ENCODE data around the gene OR1L4.

OR1L4 gene, protein sequence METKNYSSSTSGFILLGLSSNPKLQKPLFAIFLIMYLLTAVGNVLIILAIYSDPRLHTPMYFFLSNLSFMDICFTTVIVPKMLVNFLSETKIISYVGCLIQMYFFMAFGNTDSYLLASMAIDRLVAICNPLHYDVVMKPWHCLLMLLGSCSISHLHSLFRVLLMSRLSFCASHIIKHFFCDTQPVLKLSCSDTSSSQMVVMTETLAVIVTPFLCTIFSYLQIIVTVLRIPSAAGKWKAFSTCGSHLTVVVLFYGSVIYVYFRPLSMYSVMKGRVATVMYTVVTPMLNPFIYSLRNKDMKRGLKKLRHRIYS

DNA sequence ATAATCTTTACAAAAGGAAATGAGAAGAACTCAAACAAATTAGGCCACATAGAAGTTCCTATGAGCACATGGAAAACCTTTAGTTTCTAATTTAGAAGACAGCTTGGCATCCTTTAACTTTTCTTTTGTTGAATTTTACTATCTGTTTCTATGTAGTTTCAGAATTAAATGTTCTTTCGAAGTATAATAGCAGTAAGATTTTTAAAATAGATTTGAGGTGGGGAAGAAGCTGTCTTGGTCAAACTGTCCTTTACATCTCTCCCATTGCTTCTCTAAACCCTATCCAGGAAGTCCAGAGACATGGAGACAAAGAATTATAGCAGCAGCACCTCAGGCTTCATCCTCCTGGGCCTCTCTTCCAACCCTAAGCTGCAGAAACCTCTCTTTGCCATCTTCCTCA lies at the start of gene OR1L4:
Gene OR1L4 (plus strand): TSS at position 301 of the 400 bp plus-strand sequence. CDS start 0 bp downstream, at position 301.
- DNase-seq = no peak

DNA sequence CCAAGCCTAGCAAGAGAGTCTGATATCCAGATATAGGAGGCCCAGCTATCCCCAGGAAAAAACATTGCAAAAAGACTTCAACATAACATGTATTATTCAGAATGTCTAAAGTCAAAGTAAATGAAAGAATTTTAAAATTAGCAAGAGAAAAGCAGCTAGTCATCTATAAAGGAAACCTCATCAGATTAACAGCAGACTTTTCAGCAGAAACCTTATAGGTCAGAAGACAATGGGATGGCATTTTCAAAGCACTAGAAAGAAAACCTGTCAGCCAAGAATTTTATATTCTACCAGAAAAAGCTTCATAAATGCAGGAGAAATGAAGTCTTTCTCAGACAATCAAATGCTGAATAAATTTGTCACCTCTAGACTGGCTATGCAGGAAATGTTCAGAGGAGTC lies 38.9 kb upstream of the OR1L4 start:
- DNase-seq = no peak

DNA sequence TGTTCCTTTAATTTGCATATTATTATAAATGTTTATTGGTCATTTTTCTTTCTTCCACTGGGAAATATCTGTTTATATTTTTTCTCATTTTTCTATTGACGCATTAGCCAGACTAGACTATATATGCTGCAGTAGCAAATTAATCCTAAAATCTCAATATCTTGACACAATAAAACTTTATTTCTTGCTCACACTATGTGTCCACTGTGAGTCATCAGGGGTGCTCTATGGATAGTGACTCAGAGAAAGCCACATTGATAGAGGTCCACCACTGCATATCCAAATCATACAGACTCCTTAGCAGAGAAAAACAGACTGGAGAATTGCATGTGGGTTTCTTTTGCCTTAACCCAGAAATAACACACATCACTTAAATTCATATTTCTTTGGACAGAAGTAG lies 28.1 kb upstream of the OR1L4 start:
- no peak for DNase-seq

DNA sequence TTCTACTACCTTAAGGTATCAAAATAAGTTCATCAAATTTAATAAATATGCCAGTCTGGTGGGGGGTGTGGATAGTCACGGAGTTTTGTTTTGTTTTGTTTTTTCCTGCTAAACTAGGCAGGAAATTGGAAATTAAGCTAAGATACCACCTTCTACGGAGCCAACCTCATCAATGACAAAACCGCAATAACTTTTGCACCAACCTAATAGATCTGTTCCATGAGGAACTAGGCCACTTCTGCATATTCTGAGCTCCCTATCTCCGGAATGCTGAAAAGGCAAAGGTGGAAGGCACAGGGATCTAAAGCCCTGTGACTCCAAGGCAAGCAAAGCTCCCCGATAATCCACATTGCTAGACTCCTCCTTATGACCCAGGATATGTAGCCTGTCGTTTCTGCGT lies 5.8 kb upstream of the OR1L4 start:
- DNase-seq = no peak

DNA sequence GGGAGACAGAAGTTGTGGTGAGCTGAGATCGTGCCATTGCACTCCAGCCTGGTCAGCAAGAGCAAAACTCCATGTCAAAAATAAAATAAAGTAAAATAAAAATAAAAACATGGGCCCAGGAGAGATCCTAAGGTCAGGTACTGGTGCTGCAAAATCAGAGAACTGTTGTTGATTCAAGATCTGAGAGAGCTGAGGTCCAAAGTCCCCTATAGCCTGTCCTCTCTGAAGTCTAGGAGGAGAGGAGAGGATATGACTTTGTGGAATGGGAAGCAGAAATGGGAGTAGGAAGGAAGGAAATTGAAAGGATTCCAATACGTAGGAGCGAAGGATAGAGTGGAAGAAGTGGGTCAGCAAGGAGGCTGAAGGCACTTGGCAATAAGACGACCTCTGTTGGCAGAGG lies 4.6 kb upstream of the OR1L4 start:
- no peak for DNase-seq

DNA sequence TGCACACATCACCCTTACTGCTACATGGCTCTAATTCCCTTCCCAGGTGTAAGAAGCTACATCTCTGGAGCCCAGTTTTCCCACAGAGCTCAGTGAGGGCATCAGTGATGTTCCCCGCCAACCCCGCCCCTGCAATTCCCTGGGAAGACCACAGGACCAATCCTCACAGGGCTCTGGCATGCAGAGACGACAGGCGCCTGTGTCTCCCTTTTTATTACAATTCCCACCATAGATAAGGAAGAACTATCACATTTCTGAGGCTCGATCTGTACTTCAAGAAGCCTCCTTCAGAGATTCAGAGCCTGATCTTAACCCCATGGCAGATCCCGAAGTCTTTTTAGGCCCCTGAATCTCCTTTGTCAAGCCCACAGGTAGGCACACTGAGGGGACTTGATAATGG lies 18.2 kb downstream of the OR1L4 start, which contains the start of gene OR1L6:
Gene OR1L6 (plus strand): TSS at position 301 of the 400 bp plus-strand sequence. CDS start 7,545 bp downstream, outside the sequence.
- no peak for DNase-seq

DNA sequence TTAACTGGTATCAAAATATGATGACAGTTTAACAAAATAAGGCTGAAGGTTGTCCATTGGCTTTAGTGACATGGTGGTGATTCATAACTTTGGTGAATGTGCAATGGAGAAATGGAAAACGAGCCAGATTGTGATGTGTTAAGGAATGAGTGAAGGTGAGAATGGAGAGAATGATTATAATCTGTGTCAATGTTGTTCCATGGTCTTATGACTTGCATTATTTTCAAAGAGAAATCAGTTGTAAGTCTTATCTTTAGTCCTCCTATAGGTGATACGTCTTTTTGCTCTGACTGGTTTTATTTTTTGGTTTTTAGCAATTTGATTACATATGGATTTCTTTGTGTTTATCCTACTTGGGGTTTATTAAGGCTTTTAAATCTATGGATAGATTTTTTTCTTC lies 31.0 kb downstream of the OR1L4 start:
- no peak for DNase-seq

DNA sequence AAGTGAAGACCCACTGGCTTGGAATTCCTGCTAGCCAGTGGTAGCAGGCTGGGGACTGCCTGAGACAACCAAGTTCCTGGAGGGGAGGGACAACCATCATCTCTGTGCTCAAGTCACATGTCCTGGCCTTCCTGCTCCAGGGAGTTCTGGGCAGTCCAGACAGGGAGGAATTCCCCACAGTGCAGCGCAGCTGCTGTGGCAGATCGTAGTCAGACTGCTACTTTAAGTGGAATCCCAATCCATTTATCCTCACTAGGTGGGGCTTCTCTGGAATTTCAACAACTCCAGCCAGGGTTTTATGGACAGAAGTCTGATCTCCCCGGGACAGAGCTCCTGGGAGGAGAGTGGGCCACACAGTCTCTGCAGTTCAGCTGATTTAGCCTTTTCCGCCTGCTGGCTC lies 44.0 kb downstream of the OR1L4 start:
- no peak for DNase-seq
